Suprapubic skin (tissue), 4 donors: ENCODE measurements around the gene MEOX2. TPM values are rescaled to one million over a fixed set of nuclear protein-coding genes. Genes with fewer than 3 reads are reported as not detected.

Experiments
- DNase-seq, 2 donors: peaks; one replicate each; pipeline ENCODE4 v3.0.0-alpha.2; 2019; ENCODE audit warnings: low spot score in 2 of 2
- H3K27ac ChIP-seq: fragments of 200-600 bp; sonication (generic); one replicate; pipeline ENCODE4 v1.5.1; 2019
- H3K27me3 ChIP-seq: fragments of 200-600 bp; sonication (generic); one replicate; pipeline ENCODE4 v1.5.1; 2019
- H3K36me3 ChIP-seq: fragments of 200-600 bp; sonication (generic); one replicate; pipeline ENCODE4 v1.5.1; 2019
- H3K4me1 ChIP-seq: fragments of 200-600 bp; sonication (generic); one replicate; pipeline ENCODE4 v1.5.1; 2019
- H3K4me3 ChIP-seq: fragments of 200-600 bp; sonication (generic); one replicate; pipeline ENCODE4 v1.5.1; 2019; ENCODE audit warnings: mild to moderate bottlenecking
- H3K9me3 ChIP-seq: fragments of 200-600 bp; sonication (generic); one replicate; pipeline ENCODE4 v1.5.1; 2019
- EP300 ChIP-seq: sonication (generic); formaldehyde crosslinking; IDR thresholded peaks from one replicate; pipeline ENCODE4 v1.6.1; 2017; ENCODE audit warnings: antibody characterized with exemption
- POLR2A ChIP-seq, 2 donors: fragments of 450-650 bp; IDR thresholded peaks; one replicate each; pipeline ENCODE4 v1.6.1; 2017; ENCODE audit warnings: antibody characterized with exemption in 2 of 2, mild to moderate bottlenecking in 2 of 2, moderate library complexity in 2 of 2
- POLR2AphosphoS5 ChIP-seq, 3 donors: sonication (generic); formaldehyde crosslinking; IDR thresholded peaks; one replicate each; pipeline ENCODE4 v1.6.1; 2017; ENCODE audit warnings: antibody characterized with exemption in 3 of 3
- WGBS: methylation state at CpG from one replicate; pipeline ENCODE4 v1.1.5; 2018; 5-methylcytosine and 5-hydroxymethylcytosine counted together
- total RNA-seq, 4 donors: library from RNA; depleted of rRNA; stranded (reverse); fragments of >200 nt; gene quantifications; one replicate each; pipeline ENCODE4 v1.1.0, GENCODE V29; 2016
- TF ChIP-seq, protein P1 (sequence below), 2 donors: fragments of 200-600 bp in 1 of 2; fragments of 450-650 bp in 1 of 2; sonication (generic) in 1 of 2; IDR thresholded peaks; one replicate each; pipeline ENCODE4 v1.5.1; 2016 to 2019; ENCODE audit warnings: antibody characterized with exemption in 2 of 2, mild to moderate bottlenecking in 1 of 2, moderate library complexity in 1 of 2

Gene MEOX2
- total RNA-seq = 1 to 10 TPM; 1.0 to 8.9 (median 3.0) TPM

DNA sequence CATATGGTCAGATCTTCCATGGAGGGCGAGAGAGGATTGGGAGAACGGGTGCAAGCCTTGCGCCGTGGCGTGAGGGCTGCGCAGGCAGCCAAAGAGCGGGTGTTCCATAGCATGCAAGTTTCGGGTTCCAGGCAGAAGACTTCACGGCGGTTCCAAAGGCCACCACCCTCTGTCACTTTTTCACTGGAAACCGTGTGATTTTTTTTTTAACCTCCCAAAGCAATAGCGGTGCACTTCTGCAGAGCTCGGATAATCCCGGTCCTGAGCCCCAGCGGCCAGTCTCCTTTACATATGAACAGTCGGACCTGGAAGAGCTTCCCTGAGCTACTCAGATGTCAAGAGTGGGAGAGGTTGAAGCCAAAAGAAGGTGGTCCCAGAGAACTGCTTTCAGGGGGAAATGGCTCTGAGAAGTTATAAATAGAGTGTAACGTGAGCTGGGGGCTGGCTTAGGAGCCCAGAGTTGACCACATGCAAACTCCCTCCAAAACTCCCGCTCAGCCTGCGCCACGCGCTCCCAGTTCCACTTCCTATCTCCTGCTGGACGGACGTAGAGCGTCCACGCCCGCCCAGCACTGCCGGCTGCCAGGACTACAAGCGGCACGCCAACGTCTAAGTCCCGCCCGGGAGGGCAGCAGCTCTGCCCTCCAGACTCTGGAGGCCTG lies at the start of gene MEOX2:
MEOX2 (minus strand) TSS at position 389 of the 662 bp plus-strand sequence; CDS start at position 108, 281 bp downstream.
- WGBS = 0% methylated on average over 17 of the region's 32 CpGs
- no peak for TF ChIP-seq EP300
- TF ChIP-seq POLR2AphosphoS5 (IDR thresholded peaks at IDR 0.05) = peak in 2 of 3 donors; percentile 79 to 85
- TF ChIP-seq POLR2A (IDR thresholded peaks at IDR 0.05) = peak in 1 of 2 donors; percentile 31
- TF ChIP-seq, protein P1, sequence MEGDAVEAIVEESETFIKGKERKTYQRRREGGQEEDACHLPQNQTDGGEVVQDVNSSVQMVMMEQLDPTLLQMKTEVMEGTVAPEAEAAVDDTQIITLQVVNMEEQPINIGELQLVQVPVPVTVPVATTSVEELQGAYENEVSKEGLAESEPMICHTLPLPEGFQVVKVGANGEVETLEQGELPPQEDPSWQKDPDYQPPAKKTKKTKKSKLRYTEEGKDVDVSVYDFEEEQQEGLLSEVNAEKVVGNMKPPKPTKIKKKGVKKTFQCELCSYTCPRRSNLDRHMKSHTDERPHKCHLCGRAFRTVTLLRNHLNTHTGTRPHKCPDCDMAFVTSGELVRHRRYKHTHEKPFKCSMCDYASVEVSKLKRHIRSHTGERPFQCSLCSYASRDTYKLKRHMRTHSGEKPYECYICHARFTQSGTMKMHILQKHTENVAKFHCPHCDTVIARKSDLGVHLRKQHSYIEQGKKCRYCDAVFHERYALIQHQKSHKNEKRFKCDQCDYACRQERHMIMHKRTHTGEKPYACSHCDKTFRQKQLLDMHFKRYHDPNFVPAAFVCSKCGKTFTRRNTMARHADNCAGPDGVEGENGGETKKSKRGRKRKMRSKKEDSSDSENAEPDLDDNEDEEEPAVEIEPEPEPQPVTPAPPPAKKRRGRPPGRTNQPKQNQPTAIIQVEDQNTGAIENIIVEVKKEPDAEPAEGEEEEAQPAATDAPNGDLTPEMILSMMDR (IDR thresholded peaks at IDR 0.05) = no peak
- peak; percentile 81 to 85 for DNase-seq
- H3K4me3 ChIP-seq = peak within 1 kb of the TSS; percentile 50
- H3K27ac ChIP-seq = peak within 1 kb of the TSS; percentile 75
- no peaks in the 10 kb centered on the region for H3K9me3 ChIP-seq
- H3K36me3 ChIP-seq = no peaks in the 10 kb centered on the region
- peaks cover 12% of the 10 kb centered on the region for H3K4me1 ChIP-seq
- peaks cover 35% of the 10 kb centered on the region for H3K27me3 ChIP-seq

DNA sequence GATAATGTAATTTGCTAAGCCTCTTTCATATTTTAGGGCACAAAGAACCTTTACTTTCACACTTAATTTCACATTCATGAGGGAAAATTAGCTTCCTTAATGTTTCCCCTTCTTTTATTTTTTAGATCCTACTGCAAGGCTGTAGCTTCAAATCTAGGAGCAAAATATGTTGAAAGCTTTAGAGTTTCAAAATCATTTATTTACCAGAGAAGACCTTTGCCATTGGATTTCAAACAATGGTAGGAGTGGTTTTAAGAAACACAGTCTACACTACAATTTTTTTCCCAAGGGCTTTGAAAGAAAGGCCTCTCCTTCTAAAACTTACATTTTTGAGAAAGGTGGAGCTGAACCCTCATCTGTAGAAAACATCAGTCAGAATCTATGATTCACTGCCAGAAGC lies 43.3 kb upstream of the MEOX2 start:
- no peaks in the 10 kb centered on the region for H3K36me3 ChIP-seq
- H3K27me3 ChIP-seq = no peaks in the 10 kb centered on the region

DNA sequence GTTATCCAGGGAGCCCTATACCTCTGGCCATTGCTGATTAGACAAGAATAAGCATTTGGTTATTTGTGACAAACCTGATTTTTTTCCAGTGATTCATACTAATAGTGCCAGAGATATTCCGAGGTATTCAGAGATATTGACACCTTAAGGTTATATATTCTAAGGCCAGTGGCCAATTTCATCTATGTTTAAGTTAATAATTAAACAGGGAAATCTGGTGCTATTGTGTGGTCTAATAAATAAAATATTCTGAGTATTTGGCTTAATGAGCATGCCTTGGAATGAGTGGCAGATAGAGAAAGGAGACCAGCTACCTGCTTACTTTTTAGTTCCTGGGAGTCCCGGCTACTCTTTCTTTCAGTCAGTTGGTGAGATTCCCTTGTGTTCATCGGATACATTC lies 38.6 kb upstream of the MEOX2 start:
- no peak for DNase-seq
- Histone ChIP-seq H3K27ac (no peak overlapping the region), H3K36me3 (no peaks in the 10 kb centered on the region), H3K9me3 (no peaks in the 10 kb centered on the region), H3K4me3 (no peak overlapping the region), H3K4me1 (peaks cover 3% of the 10 kb centered on the region), H3K27me3 (no peaks in the 10 kb centered on the region)
- 92% methylated on average over 3 of the region's 3 CpGs for WGBS
- no peak for TF ChIP-seq EP300
- TF ChIP-seq POLR2AphosphoS5 (IDR thresholded peaks at IDR 0.05) = no peak
- TF ChIP-seq, protein P1 (IDR thresholded peaks at IDR 0.05) = no peak
- TF ChIP-seq POLR2A (IDR thresholded peaks at IDR 0.05) = no peak

More for the DNA sequence above, 43.3 kb upstream of the MEOX2 start:
- TF ChIP-seq POLR2A (IDR thresholded peaks at IDR 0.05) (no peak), EP300 (no peak), POLR2AphosphoS5 (IDR thresholded peaks at IDR 0.05) (no peak)
- TF ChIP-seq, protein P1 (IDR thresholded peaks at IDR 0.05) = no peak
- H3K27ac ChIP-seq = no peak overlapping the region
- H3K4me1 ChIP-seq = no peaks in the 10 kb centered on the region
- DNase-seq = no peak
- H3K9me3 ChIP-seq = no peaks in the 10 kb centered on the region
- H3K4me3 ChIP-seq = no peak overlapping the region

DNA sequence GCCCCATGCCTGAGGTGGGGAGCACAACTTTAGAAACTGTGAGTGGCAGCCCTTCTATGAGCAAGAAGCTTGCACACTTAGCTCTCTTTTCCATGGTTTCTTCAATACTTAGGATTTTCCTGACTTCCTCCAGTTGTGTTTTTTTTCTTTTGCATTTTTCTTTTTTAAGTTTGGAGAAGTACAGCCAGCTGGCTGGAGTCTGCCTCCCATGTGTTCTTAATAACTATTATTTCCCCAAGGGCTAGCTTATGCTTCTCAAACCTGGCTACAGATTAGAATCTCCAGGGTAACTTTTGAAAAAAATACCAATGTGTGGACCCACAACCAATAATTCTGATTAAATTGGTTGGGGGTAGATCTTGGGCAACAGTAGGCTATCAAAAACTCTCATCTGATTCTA lies 37.4 kb upstream of the MEOX2 start:
- H3K9me3 ChIP-seq = no peaks in the 10 kb centered on the region
- DNase-seq = no peak
- H3K4me1 ChIP-seq = peaks cover 3% of the 10 kb centered on the region
- TF ChIP-seq EP300 (no peak), POLR2AphosphoS5 (IDR thresholded peaks at IDR 0.05) (no peak), POLR2A (IDR thresholded peaks at IDR 0.05) (no peak)
- TF ChIP-seq, protein P1 (IDR thresholded peaks at IDR 0.05) = no peak
- no peaks in the 10 kb centered on the region for H3K36me3 ChIP-seq
- no peak overlapping the region for H3K27ac ChIP-seq
- no peaks in the 10 kb centered on the region for H3K27me3 ChIP-seq
- no peak overlapping the region for H3K4me3 ChIP-seq

DNA sequence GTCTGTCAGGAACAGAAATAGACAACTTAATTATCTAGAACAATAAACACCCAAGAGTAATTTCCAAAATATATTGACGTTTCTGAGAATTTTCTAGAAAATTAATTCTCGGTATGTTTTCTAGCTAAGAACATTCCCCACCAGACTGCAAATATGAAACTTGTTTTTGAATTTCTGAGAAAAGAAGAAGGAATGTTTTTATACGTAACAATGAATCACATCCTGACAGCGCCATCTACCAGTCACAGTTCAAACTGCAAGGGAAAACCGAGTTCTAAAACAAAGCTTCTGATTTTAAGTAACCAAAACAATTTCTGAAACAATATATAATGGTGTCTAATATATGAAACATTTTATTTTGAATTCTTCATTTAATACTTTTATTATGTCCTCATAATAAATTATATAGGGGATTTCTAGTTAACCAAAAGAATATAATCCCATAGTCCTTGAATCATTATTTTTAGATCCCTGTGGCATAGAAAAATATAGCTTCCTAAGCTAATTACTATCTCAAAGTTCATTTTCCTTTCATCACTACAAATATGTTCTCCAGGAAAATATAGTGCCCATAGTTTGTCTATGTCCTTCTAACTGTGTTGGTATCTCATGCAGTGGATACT lies 34.5 kb upstream of the MEOX2 start:
- peaks cover 3% of the 10 kb centered on the region for H3K4me1 ChIP-seq
- no peaks in the 10 kb centered on the region for H3K27me3 ChIP-seq
- no peaks in the 10 kb centered on the region for H3K9me3 ChIP-seq
- TF ChIP-seq, protein P1 (IDR thresholded peaks at IDR 0.05) = peak; percentile 15 to 57
- TF ChIP-seq POLR2A (IDR thresholded peaks at IDR 0.05) = no peak
- no peak for TF ChIP-seq POLR2AphosphoS5 (IDR thresholded peaks at IDR 0.05)
- H3K4me3 ChIP-seq = no peak overlapping the region
- DNase-seq = no peak
- WGBS = 54% methylated on average over 5 of the region's 5 CpGs
- no peak overlapping the region for H3K27ac ChIP-seq
- no peaks in the 10 kb centered on the region for H3K36me3 ChIP-seq
